ENCODE results near the gene STARD13. TPM values are rescaled to one million over a fixed set of nuclear protein-coding genes. Genes with fewer than 3 reads are reported as not detected.
"Not testable (repeated sequence)": the region's sequence is repeated elsewhere in the genome, so short reads cannot be mapped to it uniquely, and the experiment has no call there.

Gene STARD13
- total RNA-seq, 4 donors from 2014 or later: 36.8 to 65.6 (median 46.0) TPM

GRCh38 chr13:33169273-33169980 lies 116.1 kb downstream of the STARD13 start:
- Histone ChIP-seq H3K27ac (peak overlapping the region in 1 of 2 donors; percentile 18), H3K4me3 (no peak overlapping the region), H3K9me3 (no peaks in the 10 kb centered on the region), H3K4me1 (no peaks in the 10 kb centered on the region), H3K27me3 (no peaks in the 10 kb centered on the region), H3K36me3 (no peaks in the 10 kb centered on the region)
- no peak for TF ChIP-seq CTCF (IDR thresholded peaks at IDR 0.05)
- no peak for TF ChIP-seq POLR2A (IDR thresholded peaks at IDR 0.05)
- no peak for DNase-seq
- intact Hi-C loops (cut with DNase I; ENCODE audit: low total_unique reads): no loop called here

GRCh38 chr13:33168321-33168960 lies 117.1 kb downstream of the STARD13 start:
- Histone ChIP-seq H3K36me3 (no peaks in the 10 kb centered on the region), H3K4me3 (no peak overlapping the region), H3K27me3 (no peaks in the 10 kb centered on the region), H3K9me3 (no peaks in the 10 kb centered on the region), H3K27ac (peak overlapping the region; percentile 8 to 18), H3K4me1 (no peaks in the 10 kb centered on the region)
- no peak for DNase-seq
- TF ChIP-seq POLR2A (IDR thresholded peaks at IDR 0.05) (no peak), CTCF (IDR thresholded peaks at IDR 0.05) (no peak)
- intact Hi-C loops (cut with DNase I; ENCODE audit: low total_unique reads): no loop called here

- H3K27ac ChIP-seq: no peak overlapping the region
- H3K4me1 ChIP-seq: no peaks in the 10 kb centered on the region
- intact Hi-C loops (cut with DNase I; ENCODE audit: low total_unique reads): no loop called here
- H3K9me3 ChIP-seq: no peaks in the 10 kb centered on the region
- no peak for DNase-seq
- H3K27me3 ChIP-seq: no peaks in the 10 kb centered on the region
- H3K36me3 ChIP-seq: no peaks in the 10 kb centered on the region
- TF ChIP-seq CTCF (IDR thresholded peaks at IDR 0.05) (no peak), POLR2A (IDR thresholded peaks at IDR 0.05) (no peak)
- no peak overlapping the region for H3K4me3 ChIP-seq
Measured at GRCh38 chr13:33167491-33167890, 118.1 kb downstream of the STARD13 start.

- Histone ChIP-seq H3K9me3 (no peaks in the 10 kb centered on the region), H3K36me3 (no peaks in the 10 kb centered on the region), H3K27ac (no peak overlapping the region), H3K4me3 (no peak overlapping the region), H3K4me1 (no peaks in the 10 kb centered on the region), H3K27me3 (no peaks in the 10 kb centered on the region)
- intact Hi-C loops (cut with DNase I; ENCODE audit: low total_unique reads): no loop called here
- TF ChIP-seq CTCF (IDR thresholded peaks at IDR 0.05) (no peak), POLR2A (IDR thresholded peaks at IDR 0.05) (no peak)
- DNase-seq: no peak
Measured at GRCh38 chr13:33165787-33166186, 119.8 kb downstream of the STARD13 start.

- H3K27me3 ChIP-seq: no peaks in the 10 kb centered on the region
- H3K27ac ChIP-seq: no peak overlapping the region
- H3K4me3 ChIP-seq: no peak overlapping the region
- TF ChIP-seq POLR2A (IDR thresholded peaks at IDR 0.05): no peak
- TF ChIP-seq CTCF (IDR thresholded peaks at IDR 0.05): no peak
- no peaks in the 10 kb centered on the region for H3K36me3 ChIP-seq
- no peaks in the 10 kb centered on the region for H3K9me3 ChIP-seq
- H3K4me1 ChIP-seq: no peaks in the 10 kb centered on the region
- intact Hi-C loops (cut with DNase I; ENCODE audit: low total_unique reads): no loop called here
- no peak for DNase-seq
Measured at GRCh38 chr13:33164331-33164730, 121.2 kb downstream of the STARD13 start.

GRCh38 chr13:33162725-33163124 lies 122.8 kb downstream of the STARD13 start:
- H3K9me3 ChIP-seq; H3K36me3 ChIP-seq; H3K27ac ChIP-seq; H3K4me3 ChIP-seq; DNase-seq; intact Hi-C loops (cut with DNase I; ENCODE audit: low total_unique reads); H3K27me3 ChIP-seq; H3K4me1 ChIP-seq: not testable (repeated sequence)
